GM12875 (cell line): Measurements from ENCODE around the gene MRPS34.
"Not testable (repeated sequence)": the region's sequence is repeated elsewhere in the genome, so short reads cannot be mapped to it uniquely, and the experiment has no call there.

Experiments used
- H3K4me3 ChIP-seq: one replicate; pipeline ENCODE4 v1.5.1; 2011; ENCODE audit warnings: low read depth, low read length, control low read depth
- CTCF ChIP-seq: IDR thresholded peaks from 2 replicates; pipeline ENCODE4 v1.5.1; 2011; ENCODE audit warnings: low read depth, mild to moderate bottlenecking, control low read depth, inconsistent platforms, low read length, moderate library complexity, borderline replicate concordance; ENCODE audit not compliant: insufficient read depth

The MRPS34 gene

GRCh38 chr16:1810106-1810505 is 37.2 kb upstream of the MRPS34 start:
- H3K4me3 ChIP-seq, result no peak overlapping the region
- no peak for TF ChIP-seq CTCF

GRCh38 chr16:1809281-1809801 is 36.4 kb upstream of the MRPS34 start:
- TF ChIP-seq CTCF, result no peak

GRCh38 chr16:1808691-1809090 is 35.8 kb upstream of the MRPS34 start:
- TF ChIP-seq CTCF, result no peak
- H3K4me3 ChIP-seq, result no peak overlapping the region

More at GRCh38 chr16:1809281-1809801, 36.4 kb upstream of the MRPS34 start:
- H3K4me3 ChIP-seq, result no peak overlapping the region

DNA sequence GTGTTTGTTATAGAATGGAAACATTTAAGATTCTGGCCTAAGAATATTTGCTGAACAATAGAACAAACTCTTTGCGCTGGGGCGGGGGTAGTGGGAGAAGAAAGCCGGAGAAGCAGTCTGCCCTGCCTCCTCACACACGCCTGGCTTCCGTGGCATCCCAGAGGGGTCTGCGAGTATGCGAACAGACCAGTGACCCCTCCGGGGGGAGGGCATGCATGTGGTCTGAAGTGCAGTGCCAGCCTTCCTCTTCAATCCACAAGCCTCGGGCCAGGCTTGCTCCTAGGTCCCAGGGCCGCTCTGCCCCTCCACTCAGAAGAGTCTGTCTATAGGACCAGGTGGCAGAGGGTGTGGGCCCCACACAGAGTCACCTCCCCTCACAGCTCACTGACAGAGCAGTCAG is 34.7 kb upstream of the MRPS34 start:
- no peak for TF ChIP-seq CTCF
- no peak overlapping the region for H3K4me3 ChIP-seq

DNA sequence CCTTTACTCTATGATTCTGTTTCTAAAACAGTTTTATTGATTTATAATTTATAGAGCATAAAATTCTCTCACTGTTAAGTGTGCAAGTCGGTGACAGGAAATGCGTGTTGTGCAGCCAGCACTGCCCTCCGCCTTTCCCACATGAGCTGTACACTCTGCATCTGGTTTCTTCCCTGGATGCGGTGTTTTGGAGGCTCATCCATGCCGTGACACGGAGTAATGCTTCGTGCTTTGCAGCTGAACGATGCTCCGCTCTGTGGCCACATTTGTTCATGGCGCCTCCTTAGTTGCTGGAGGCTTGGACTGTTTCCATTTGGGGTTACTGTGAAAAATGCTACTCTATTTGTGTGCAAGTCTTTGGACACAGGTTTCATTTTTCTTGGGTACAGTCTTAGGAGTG is 27.8 kb upstream of the MRPS34 start:
- TF ChIP-seq CTCF, result no peak
- H3K4me3 ChIP-seq, result no peak overlapping the region

GRCh38 chr16:1799263-1799662 is 26.3 kb upstream of the MRPS34 start:
- not testable (repeated sequence) for H3K4me3 ChIP-seq

GRCh38 chr16:1794908-1795666 is 22.2 kb upstream of the MRPS34 start:
- no peak for TF ChIP-seq CTCF
- no peak overlapping the region for H3K4me3 ChIP-seq
